Right lung (tissue), 5 donors: ENCODE data around the gene SERPIND1. TPM values are rescaled to one million over a fixed set of nuclear protein-coding genes. Genes with fewer than 3 reads are reported as not detected.

Source experiments
- polyA plus RNA-seq, 5 donors: library from polyadenylated mRNA; unstranded; fragments of 120-200 nt; gene quantifications; one replicate each; pipeline versions ENCODE4 v1.2.1 to v1.2.3, GENCODE V29; 2013; ENCODE audit warnings: inconsistent platforms in 1 of 5, low replicate concordance in 1 of 5; ENCODE audit not compliant: insufficient read length in 5 of 5, insufficient read depth in 1 of 5

SERPIND1 gene
- polyA plus RNA-seq, 5 donors = 0.08 to 2.4 (median 0.20) TPM

Other genes starting within 250 kb of the SERPIND1 start
- 10 to 100 TPM; 46.5 to 73.7 (median 72.2) TPM for gene PI4KA, start 84.7 kb downstream of the SERPIND1 start, polyA plus RNA-seq
- gene SNAP29, start 84.9 kb downstream of the SERPIND1 start, polyA plus RNA-seq = 10 to 100 TPM; 27.8 to 39.9 (median 28.8) TPM
- gene CRKL, start 143.3 kb downstream of the SERPIND1 start, polyA plus RNA-seq = 10 to 100 TPM; 57.1 to 68.3 (median 60.3) TPM
- 1 to 10 TPM in 1 of 5 donors, under 1 TPM in 4; 0.50 to 1.1 (median 0.76) TPM for gene AIFM3, start 193.1 kb downstream of the SERPIND1 start, polyA plus RNA-seq
- gene LZTR1, start 208.2 kb downstream of the SERPIND1 start, polyA plus RNA-seq = 10 to 100 TPM; 43.4 to 67.5 (median 55.6) TPM
- 10 to 100 TPM; 14.7 to 30.0 (median 19.2) TPM for gene THAP7, start 228.0 kb downstream of the SERPIND1 start, polyA plus RNA-seq
- gene P2RX6, start 241.1 kb downstream of the SERPIND1 start, polyA plus RNA-seq = 1 to 10 TPM in 4 of 5 donors, under 1 TPM in 1; 0.95 to 3.4 (median 1.8) TPM